ENCODE measurements around the gene MINK1.
"Not testable (repeated sequence)": the region's sequence is repeated elsewhere in the genome, so short reads cannot be mapped to it uniquely, and the experiment has no call there.

- not testable (repeated sequence) for TF ChIP-seq CTCF, POLR2A (IDR thresholded peaks at IDR 0.05)
Measured at GRCh38 chr17:4926577-4927335, 93.6 kb downstream of the MINK1 start.

All from Peyer's patch (tissue), 4 donors.